ENCODE measurements around the gene MICU1. TPM values are rescaled to one million over a fixed set of nuclear protein-coding genes. Genes with fewer than 3 reads are reported as not detected.
A peak's percentile ranks its signal among the peaks of the same experiment; 100 is the strongest.

MICU1 gene
- total and polyA plus RNA-seq, 2 experiments from 2014 or later: 27.5 to 52.3 TPM

DNA sequence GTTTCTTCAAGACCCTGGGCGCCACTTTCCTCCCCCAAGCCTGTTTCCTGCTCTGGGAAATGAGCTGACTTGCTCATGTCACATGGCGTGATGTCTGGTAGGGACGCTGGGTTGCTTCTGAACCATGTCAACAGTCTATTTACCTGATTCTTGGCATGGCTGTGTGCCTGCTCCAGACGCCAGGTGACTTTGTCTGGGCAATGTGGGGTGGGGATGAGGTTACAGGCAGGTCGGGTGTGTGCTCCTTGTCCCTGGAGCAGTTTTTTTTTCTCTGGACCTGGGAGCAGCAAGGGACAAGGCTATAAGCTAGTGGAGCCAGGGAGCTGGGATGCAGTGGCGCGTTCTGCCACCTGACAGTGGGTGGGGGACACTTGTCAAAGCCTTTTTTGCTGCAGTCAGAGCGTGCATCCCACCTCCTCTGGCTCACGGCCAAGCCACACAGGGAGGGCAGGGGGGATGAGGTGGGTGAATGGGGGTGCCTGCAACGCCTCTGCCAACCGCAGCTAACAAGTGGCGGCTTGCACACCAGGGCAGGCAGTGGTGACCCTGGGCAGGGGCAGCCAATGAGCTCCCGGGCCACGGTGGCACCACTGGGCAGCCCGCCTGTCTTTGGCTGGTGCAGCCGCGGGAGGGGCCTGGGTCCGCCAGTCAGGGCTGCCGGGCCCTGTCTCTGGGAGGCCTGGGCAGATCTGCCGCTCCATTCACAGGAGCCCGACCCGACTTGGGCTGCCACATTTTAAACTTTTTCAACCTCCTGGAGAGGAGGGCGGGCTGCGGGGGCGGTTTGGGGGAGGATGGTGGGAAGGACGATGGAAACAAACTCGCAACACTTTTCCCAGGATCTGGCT is 294.1 kb downstream of the MICU1 start:
- H4K20me1 ChIP-seq (replicated peaks; ENCODE audit: insufficient read depth): no peaks in the 10 kb centered on the region
- H3K27ac ChIP-seq (ENCODE audit: low read depth): peak overlapping the region; percentile 87
- H3K27ac Mint-ChIP-seq: peak overlapping the region; percentile 91
- H3K4me2 ChIP-seq: peak overlapping the region; percentile 68
- H3K9me2 ChIP-seq (ENCODE audit: insufficient read depth): no peaks in the 10 kb centered on the region
- H3F3A ChIP-seq (replicated peaks; ENCODE audit: low read depth): peaks cover 16% of the 10 kb centered on the region
- peaks cover 25% of the 10 kb centered on the region for H3K36me3 Mint-ChIP-seq (ENCODE audit: low read depth)
- H3K36me3 ChIP-seq (ENCODE audit: insufficient read depth): peaks cover 4% of the 10 kb centered on the region; the same call in 1 of the 2 replicates
- no peaks in the 10 kb centered on the region; the same call in 2 of the 3 replicates for H3K9me3 Mint-ChIP-seq
- H3K79me2 ChIP-seq (replicated peaks; ENCODE audit: insufficient read depth): no peaks in the 10 kb centered on the region
- H3K4me3 ChIP-seq: peak overlapping the region; percentile 35; the same call in 1 of the 2 replicates
- peak; percentile 62 for TF ChIP-seq CREB1 (CRISPR knock-in tag; IDR thresholded peaks at IDR 0.05; ENCODE audit: low read depth)
- no peak for TF ChIP-seq EZH2 (IDR thresholded peaks at IDR 0.05; ENCODE audit: low read depth, unreplicated experiment)
- TF ChIP-seq ZNF114 (CRISPR knock-in tag; IDR thresholded peaks at IDR 0.05): no peak
- TF ChIP-seq POLR2AphosphoS5 (IDR thresholded peaks at IDR 0.05; ENCODE audit: low read depth): peak; percentile 62
- TF ChIP-seq STAT1 (IDR thresholded peaks at IDR 0.05; ENCODE audit: unreplicated experiment): no peak
- TF ChIP-seq, protein P1, sequence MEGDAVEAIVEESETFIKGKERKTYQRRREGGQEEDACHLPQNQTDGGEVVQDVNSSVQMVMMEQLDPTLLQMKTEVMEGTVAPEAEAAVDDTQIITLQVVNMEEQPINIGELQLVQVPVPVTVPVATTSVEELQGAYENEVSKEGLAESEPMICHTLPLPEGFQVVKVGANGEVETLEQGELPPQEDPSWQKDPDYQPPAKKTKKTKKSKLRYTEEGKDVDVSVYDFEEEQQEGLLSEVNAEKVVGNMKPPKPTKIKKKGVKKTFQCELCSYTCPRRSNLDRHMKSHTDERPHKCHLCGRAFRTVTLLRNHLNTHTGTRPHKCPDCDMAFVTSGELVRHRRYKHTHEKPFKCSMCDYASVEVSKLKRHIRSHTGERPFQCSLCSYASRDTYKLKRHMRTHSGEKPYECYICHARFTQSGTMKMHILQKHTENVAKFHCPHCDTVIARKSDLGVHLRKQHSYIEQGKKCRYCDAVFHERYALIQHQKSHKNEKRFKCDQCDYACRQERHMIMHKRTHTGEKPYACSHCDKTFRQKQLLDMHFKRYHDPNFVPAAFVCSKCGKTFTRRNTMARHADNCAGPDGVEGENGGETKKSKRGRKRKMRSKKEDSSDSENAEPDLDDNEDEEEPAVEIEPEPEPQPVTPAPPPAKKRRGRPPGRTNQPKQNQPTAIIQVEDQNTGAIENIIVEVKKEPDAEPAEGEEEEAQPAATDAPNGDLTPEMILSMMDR (conservative IDR thresholded peaks at IDR 0.05; ENCODE audit: low read depth in 2 of 2): 0 out of 4 replicates have a peak, but pooled peaks of 1 of the 2 experiments have one; percentile 11
- no peak for TF ChIP-seq NANOG (IDR thresholded peaks at IDR 0.05; ENCODE audit: borderline replicate concordance)
- TF ChIP-seq ZNF331 (CRISPR knock-in tag; IDR thresholded peaks at IDR 0.05; ENCODE audit: low read depth): no peak
- TF ChIP-seq, protein P2, sequence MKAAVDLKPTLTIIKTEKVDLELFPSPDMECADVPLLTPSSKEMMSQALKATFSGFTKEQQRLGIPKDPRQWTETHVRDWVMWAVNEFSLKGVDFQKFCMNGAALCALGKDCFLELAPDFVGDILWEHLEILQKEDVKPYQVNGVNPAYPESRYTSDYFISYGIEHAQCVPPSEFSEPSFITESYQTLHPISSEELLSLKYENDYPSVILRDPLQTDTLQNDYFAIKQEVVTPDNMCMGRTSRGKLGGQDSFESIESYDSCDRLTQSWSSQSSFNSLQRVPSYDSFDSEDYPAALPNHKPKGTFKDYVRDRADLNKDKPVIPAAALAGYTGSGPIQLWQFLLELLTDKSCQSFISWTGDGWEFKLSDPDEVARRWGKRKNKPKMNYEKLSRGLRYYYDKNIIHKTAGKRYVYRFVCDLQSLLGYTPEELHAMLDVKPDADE (IDR thresholded peaks at IDR 0.05): no peak
- TF ChIP-seq EZH2phosphoT487 (IDR thresholded peaks at IDR 0.05; ENCODE audit: unreplicated experiment): no peak
- TF ChIP-seq, protein P3, sequence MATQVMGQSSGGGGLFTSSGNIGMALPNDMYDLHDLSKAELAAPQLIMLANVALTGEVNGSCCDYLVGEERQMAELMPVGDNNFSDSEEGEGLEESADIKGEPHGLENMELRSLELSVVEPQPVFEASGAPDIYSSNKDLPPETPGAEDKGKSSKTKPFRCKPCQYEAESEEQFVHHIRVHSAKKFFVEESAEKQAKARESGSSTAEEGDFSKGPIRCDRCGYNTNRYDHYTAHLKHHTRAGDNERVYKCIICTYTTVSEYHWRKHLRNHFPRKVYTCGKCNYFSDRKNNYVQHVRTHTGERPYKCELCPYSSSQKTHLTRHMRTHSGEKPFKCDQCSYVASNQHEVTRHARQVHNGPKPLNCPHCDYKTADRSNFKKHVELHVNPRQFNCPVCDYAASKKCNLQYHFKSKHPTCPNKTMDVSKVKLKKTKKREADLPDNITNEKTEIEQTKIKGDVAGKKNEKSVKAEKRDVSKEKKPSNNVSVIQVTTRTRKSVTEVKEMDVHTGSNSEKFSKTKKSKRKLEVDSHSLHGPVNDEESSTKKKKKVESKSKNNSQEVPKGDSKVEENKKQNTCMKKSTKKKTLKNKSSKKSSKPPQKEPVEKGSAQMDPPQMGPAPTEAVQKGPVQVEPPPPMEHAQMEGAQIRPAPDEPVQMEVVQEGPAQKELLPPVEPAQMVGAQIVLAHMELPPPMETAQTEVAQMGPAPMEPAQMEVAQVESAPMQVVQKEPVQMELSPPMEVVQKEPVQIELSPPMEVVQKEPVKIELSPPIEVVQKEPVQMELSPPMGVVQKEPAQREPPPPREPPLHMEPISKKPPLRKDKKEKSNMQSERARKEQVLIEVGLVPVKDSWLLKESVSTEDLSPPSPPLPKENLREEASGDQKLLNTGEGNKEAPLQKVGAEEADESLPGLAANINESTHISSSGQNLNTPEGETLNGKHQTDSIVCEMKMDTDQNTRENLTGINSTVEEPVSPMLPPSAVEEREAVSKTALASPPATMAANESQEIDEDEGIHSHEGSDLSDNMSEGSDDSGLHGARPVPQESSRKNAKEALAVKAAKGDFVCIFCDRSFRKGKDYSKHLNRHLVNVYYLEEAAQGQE (IDR thresholded peaks at IDR 0.05; ENCODE audit: unreplicated experiment): no peak
- TF ChIP-seq JUNB (IDR thresholded peaks at IDR 0.05; ENCODE audit: unreplicated experiment): no peak
- TF ChIP-seq, protein P4, sequence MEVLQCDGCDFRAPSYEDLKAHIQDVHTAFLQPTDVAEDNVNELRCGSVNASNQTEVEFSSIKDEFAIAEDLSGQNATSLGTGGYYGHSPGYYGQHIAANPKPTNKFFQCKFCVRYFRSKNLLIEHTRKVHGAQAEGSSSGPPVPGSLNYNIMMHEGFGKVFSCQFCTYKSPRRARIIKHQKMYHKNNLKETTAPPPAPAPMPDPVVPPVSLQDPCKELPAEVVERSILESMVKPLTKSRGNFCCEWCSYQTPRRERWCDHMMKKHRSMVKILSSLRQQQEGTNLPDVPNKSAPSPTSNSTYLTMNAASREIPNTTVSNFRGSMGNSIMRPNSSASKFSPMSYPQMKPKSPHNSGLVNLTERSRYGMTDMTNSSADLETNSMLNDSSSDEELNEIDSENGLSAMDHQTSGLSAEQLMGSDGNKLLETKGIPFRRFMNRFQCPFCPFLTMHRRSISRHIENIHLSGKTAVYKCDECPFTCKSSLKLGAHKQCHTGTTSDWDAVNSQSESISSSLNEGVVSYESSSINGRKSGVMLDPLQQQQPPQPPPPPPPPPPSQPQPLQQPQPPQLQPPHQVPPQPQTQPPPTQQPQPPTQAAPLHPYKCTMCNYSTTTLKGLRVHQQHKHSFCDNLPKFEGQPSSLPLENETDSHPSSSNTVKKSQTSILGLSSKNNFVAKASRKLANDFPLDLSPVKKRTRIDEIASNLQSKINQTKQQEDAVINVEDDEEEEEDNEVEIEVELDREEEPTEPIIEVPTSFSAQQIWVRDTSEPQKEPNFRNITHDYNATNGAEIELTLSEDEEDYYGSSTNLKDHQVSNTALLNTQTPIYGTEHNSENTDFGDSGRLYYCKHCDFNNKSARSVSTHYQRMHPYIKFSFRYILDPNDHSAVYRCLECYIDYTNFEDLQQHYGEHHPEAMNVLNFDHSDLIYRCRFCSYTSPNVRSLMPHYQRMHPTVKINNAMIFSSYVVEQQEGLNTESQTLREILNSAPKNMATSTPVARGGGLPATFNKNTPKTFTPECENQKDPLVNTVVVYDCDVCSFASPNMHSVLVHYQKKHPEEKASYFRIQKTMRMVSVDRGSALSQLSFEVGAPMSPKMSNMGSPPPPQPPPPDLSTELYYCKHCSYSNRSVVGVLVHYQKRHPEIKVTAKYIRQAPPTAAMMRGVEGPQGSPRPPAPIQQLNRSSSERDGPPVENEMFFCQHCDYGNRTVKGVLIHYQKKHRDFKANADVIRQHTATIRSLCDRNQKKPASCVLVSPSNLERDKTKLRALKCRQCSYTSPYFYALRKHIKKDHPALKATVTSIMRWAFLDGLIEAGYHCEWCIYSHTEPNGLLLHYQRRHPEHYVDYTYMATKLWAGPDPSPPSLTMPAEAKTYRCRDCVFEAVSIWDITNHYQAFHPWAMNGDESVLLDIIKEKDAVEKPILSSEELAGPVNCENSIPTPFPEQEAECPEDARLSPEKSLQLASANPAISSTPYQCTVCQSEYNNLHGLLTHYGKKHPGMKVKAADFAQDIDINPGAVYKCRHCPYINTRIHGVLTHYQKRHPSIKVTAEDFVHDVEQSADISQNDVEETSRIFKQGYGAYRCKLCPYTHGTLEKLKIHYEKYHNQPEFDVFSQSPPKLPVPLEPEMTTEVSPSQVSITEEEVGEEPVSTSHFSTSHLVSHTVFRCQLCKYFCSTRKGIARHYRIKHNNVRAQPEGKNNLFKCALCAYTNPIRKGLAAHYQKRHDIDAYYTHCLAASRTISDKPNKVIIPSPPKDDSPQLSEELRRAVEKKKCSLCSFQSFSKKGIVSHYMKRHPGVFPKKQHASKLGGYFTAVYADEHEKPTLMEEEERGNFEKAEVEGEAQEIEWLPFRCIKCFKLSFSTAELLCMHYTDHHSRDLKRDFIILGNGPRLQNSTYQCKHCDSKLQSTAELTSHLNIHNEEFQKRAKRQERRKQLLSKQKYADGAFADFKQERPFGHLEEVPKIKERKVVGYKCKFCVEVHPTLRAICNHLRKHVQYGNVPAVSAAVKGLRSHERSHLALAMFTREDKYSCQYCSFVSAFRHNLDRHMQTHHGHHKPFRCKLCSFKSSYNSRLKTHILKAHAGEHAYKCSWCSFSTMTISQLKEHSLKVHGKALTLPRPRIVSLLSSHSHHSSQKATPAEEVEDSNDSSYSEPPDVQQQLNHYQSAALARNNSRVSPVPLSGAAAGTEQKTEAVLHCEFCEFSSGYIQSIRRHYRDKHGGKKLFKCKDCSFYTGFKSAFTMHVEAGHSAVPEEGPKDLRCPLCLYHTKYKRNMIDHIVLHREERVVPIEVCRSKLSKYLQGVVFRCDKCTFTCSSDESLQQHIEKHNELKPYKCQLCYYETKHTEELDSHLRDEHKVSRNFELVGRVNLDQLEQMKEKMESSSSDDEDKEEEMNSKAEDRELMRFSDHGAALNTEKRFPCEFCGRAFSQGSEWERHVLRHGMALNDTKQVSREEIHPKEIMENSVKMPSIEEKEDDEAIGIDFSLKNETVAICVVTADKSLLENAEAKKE (CRISPR knock-in tag; IDR thresholded peaks at IDR 0.05): no peak
- no peaks in the 10 kb centered on the region for H3K27me3 ChIP-seq (ENCODE audit: insufficient read depth)
- H3K4me1 Mint-ChIP-seq: peaks cover 49% of the 10 kb centered on the region
- peak; percentile 79 for ATAC-seq
- H3K27me3 Mint-ChIP-seq (ENCODE audit: insufficient read depth, low read depth, poor library complexity): peaks cover 28% of the 10 kb centered on the region
- H3K4me3 Mint-ChIP-seq: peak overlapping the region; percentile 55
- peak; percentile 84 for DNase-seq (ENCODE audit: low spot score)
- H3K4me1 ChIP-seq (ENCODE audit: insufficient read depth): peaks cover 16% of the 10 kb centered on the region; the same call in 1 of the 2 replicates
- no peak overlapping the region for H2AFZ ChIP-seq

Measured in GM23338 (cell line).